Activated CD8-positive, alpha-beta memory T cell treated with anti-CD3 and anti-CD28 coated beads, Interleukin-2, amount 50 U/mL, for 4 hours (primary cell): ENCODE results near the gene ZBTB20.
A peak's percentile ranks its signal among the peaks of the same experiment; 100 is the strongest.

Source experiments
- DNase-seq: peaks from one replicate; pipeline ENCODE4 v3.0.0-alpha.2; 2020

ZBTB20 gene

DNA sequence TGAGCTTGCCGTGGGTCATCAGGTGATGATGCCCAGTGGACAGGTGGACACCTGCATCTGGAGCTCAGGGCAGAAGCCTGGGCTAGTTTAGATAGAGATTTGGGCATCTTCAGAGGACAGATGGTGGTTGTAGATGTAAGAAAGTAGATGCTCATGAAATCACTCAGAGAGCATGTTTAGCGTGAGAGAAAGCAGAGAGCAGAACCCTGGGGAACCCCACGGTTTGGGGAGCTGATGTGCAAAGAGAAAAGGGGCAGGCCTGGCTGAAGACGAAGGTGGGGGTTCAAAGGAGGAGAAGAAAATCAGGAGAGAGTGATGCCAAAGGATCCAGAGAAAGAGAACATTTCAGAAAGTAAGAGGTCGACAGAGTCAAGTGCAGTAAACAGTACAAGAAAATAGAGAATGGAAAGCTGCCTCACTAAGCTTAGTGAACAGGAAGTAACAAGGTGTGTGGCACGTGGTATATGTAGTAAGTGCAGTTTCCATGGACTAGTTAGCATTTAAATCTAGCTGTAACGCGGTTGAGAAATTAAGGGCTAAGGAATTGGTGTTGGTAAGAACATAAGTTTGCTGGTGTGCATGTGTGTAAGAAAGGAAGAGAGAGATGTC is 839.8 kb downstream of the ZBTB20 start:
- DNase-seq: no peak

GRCh38 chr3:114299941-114300624 is 847.0 kb downstream of the ZBTB20 start:
- no peak for DNase-seq

GRCh38 chr3:114299421-114299820 is 847.7 kb downstream of the ZBTB20 start:
- DNase-seq: peak; percentile 46

DNA sequence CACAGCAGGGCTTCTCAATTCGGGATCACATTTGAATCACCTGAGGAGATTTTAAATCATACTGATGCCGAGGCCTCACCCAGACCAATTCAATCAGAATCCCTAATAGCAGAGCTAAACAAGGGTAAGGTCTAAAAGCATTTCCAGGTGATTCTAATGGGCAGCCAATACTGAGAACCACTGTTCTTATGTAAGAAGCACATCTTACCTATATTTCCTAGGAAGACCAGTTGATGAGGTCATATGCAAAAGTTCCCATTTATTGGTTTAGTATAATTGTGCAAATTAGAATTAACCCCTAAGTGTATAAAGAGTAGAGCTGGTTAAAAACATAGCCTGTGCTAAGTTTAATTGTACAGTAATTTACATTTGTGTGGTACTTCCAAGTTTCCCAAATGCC is 851.1 kb downstream of the ZBTB20 start:
- DNase-seq: no peak

DNA sequence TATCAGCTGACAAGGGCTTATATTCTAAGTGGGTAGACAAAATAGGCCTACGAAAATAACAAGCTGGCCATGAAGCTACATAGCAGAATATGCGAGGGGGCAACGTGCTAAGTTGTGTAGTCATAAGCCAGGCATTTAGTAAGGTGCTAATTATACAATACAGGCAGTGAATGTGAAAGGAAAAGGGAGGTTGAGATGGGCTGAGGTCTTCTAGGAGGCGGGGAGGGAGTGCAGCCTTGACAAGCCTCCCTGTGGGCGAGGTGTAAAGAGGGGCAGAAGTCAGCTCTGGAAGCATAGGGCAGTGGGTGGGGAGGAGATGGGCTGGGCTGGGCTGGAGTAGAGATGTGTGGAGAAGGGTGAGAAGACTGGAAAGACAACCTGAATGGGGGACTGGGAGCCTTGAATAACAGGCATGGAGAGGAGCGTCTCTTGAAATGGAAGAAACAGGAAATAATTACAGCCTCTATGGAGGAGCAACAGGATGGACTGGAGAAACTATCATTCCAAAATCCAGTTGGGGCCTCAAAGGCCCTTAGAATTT is 852.1 kb downstream of the ZBTB20 start:
- no peak for DNase-seq

- DNase-seq: no peak
Measured at GRCh38 chr3:114293838-114294535, 853.1 kb downstream of the ZBTB20 start, which contains the start of gene TIGIT. TSS of gene TIGIT (plus strand) at chr3:114294028. CDS start at chr3:114294062, 34 bp downstream.

GRCh38 chr3:114290911-114291901 is 855.9 kb downstream of the ZBTB20 start:
- DNase-seq: peak; percentile 95

- DNase-seq: no peak
Measured at GRCh38 chr3:114286266-114286665, 860.8 kb downstream of the ZBTB20 start.

DNA sequence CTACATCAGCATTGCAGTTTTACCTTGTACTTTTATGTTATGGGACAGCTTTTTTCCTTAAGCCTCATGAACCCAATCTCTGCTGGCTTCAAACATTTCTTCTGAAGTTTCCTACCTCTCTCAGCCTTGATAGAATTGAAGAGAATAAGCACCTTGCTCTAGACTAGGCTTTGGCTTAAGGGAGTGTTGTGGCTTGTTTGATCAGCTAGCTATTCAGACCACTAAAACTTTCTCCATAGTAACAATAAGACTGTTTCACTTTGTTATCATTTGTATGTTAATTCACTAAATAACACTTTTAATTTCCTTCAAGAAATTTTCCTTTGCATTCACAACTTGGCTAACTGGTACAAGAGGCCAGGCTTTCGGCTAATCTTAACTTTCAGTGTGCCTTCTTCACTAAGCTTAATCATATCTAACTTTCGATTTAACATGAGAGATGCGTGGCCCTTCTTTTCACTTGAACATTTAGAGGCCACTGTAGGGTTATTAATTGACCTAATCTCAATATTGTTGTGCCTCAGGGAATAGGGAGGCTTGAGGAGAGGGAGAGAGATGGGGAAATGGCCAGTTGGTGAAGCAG is 861.3 kb downstream of the ZBTB20 start:
- DNase-seq: no peak

DNA sequence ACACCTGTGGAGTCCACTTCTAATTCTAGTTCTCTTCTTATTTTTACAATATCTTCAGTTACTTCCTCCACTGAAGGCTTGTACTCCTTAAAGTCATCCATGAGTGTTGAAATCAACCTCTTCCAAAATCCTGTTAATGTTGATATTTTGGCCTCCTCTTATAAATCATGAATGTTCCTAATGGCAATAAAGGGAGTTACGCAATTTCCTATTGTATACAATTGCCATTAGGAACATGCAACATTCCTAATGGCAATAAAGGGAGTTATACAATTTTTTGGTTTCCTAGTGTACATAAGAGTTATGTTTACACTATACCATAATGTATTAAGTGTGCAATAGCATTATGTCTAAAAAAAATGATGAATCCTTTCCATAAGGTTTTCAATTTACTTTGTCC is 862.4 kb downstream of the ZBTB20 start:
- no peak for DNase-seq
